Astrocyte (in vitro differentiated cells and primary cell): ENCODE data around the gene ANK3. TPM values are rescaled to one million over a fixed set of nuclear protein-coding genes. Genes with fewer than 3 reads are reported as not detected.

Source experiments
- DNase-seq: peaks from one replicate; pipeline ENCODE4 v3.0.0-alpha.2; 2010; ENCODE audit warnings: low read depth
- FAIRE-seq: peaks from 2 replicates; lab custom pipeline; 2011; peaks lifted over from hg19 to GRCh38; lab: Jason Lieb, UNC
- H2AFZ ChIP-seq: 2 replicates; pipeline ENCODE4 v1.6.0; 2012; ENCODE audit warnings: low read depth, low read length, inconsistent platforms
- H3K27ac ChIP-seq: 2 replicates; pipeline ENCODE4 v1.5.1; 2011; ENCODE audit warnings: low read depth, low read length, inconsistent platforms
- H3K27me3 ChIP-seq: 2 replicates; pipeline ENCODE4 v1.6.0; 2011; ENCODE audit warnings: low read length, inconsistent platforms; ENCODE audit not compliant: insufficient read depth
- H3K36me3 ChIP-seq: 2 replicates; pipeline ENCODE4 v1.5.1; 2011; ENCODE audit warnings: low read length, inconsistent platforms; ENCODE audit not compliant: insufficient read depth
- H3K4me1 ChIP-seq: 2 replicates; pipeline ENCODE4 v1.5.1; 2011; ENCODE audit warnings: low read length, inconsistent platforms; ENCODE audit not compliant: insufficient read depth
- H3K4me2 ChIP-seq: 2 replicates; pipeline ENCODE4 v1.6.0; 2012; ENCODE audit warnings: low read length, inconsistent platforms
- H3K4me3 ChIP-seq: 2 replicates; pipeline ENCODE4 v1.5.1; 2011; ENCODE audit warnings: low read depth, mild to moderate bottlenecking, low read length, inconsistent platforms; ENCODE audit not compliant: insufficient read depth
- H3K79me2 ChIP-seq: 2 replicates; pipeline ENCODE4 v1.6.0; 2012; ENCODE audit warnings: mild to moderate bottlenecking, low read length, inconsistent platforms; ENCODE audit not compliant: insufficient read depth
- H3K9ac ChIP-seq: 2 replicates; pipeline ENCODE4 v1.6.0; 2012; ENCODE audit warnings: mild to moderate bottlenecking, low read length, inconsistent platforms
- H3K9me3 ChIP-seq: 2 replicates; pipeline ENCODE4 v1.5.1; 2012; ENCODE audit warnings: low read depth, mild to moderate bottlenecking, low read length, inconsistent platforms; ENCODE audit not compliant: insufficient read depth
- H4K20me1 ChIP-seq: 2 replicates; pipeline ENCODE4 v1.6.0; 2012; ENCODE audit warnings: low read length, inconsistent platforms; ENCODE audit not compliant: insufficient read depth
- H3K27ac Mint-ChIP-seq: one replicate; pipeline ENCODE4 v1.8.0; 2021; ENCODE audit warnings: mild to moderate bottlenecking, mixed read lengths; ENCODE audit not compliant: unreplicated experiment
- H3K27me3 Mint-ChIP-seq: one replicate; pipeline ENCODE4 v1.8.0; 2021; ENCODE audit warnings: low read depth, mixed read lengths; ENCODE audit not compliant: unreplicated experiment
- H3K36me3 Mint-ChIP-seq: one replicate; pipeline ENCODE4 v1.8.0; 2021; ENCODE audit warnings: low read depth, mixed read lengths; ENCODE audit not compliant: unreplicated experiment
- H3K4me1 Mint-ChIP-seq: one replicate; pipeline ENCODE4 v1.8.0; 2021; ENCODE audit warnings: low read depth, mixed read lengths; ENCODE audit not compliant: unreplicated experiment
- H3K4me3 Mint-ChIP-seq: one replicate; pipeline ENCODE4 v1.8.0; 2021; ENCODE audit warnings: mild to moderate bottlenecking, moderate library complexity, mixed read lengths; ENCODE audit not compliant: unreplicated experiment
- H3K9me3 Mint-ChIP-seq: one replicate; pipeline ENCODE4 v1.8.0; 2021; ENCODE audit warnings: mild to moderate bottlenecking, mixed read lengths; ENCODE audit not compliant: unreplicated experiment
- CTCF ChIP-seq: IDR thresholded peaks from 2 replicates; pipeline ENCODE4 v1.5.1; 2011; ENCODE audit warnings: low read depth, mild to moderate bottlenecking, inconsistent platforms, low read length, moderate library complexity; ENCODE audit not compliant: insufficient read depth
- EZH2 ChIP-seq: IDR thresholded peaks from 2 replicates; pipeline ENCODE4 v1.6.1; 2012; ENCODE audit warnings: mild to moderate bottlenecking, low read length, inconsistent platforms; ENCODE audit not compliant: insufficient read depth
- total RNA-seq: library from RNA; stranded (reverse); gene quantifications from 2 replicates; pipeline ENCODE4 v1.2.1, GENCODE V29; 2021

The ANK3 gene
- total RNA-seq, 1 donor from 2014 or later: 21.1 TPM

- no peak for DNase-seq
- Mint-ChIP-seq H3K4me3 (no peak overlapping the region), H3K27ac (no peak overlapping the region), H3K27me3 (no peaks in the 10 kb centered on the region), H3K9me3 (peaks cover 6% of the 10 kb centered on the region), H3K4me1 (no peaks in the 10 kb centered on the region), H3K36me3 (no peaks in the 10 kb centered on the region)
- H3K27ac ChIP-seq: no peak overlapping the region
- H3K4me2 ChIP-seq: no peak overlapping the region
- no peaks in the 10 kb centered on the region for H4K20me1 ChIP-seq
- H2AFZ ChIP-seq: no peak overlapping the region
- no peaks in the 10 kb centered on the region for H3K79me2 ChIP-seq
- no peaks in the 10 kb centered on the region for H3K9me3 ChIP-seq
- no peak overlapping the region for H3K9ac ChIP-seq
- FAIRE-seq: no peak
- H3K4me3 ChIP-seq: no peak overlapping the region
- TF ChIP-seq EZH2 (no peak), CTCF (no peak)
- H3K27me3 ChIP-seq: no peaks in the 10 kb centered on the region
- no peaks in the 10 kb centered on the region for H3K4me1 ChIP-seq
- H3K36me3 ChIP-seq: no peaks in the 10 kb centered on the region
These were observed 412.2 kb downstream of the ANK3 start for GRCh38 chr10:59977486-59977885.

GRCh38 chr10:59976909-59977308, 412.8 kb downstream of the ANK3 start:
- Histone ChIP-seq H3K79me2 (no peaks in the 10 kb centered on the region), H3K9me3 (no peaks in the 10 kb centered on the region), H3K4me1 (no peaks in the 10 kb centered on the region), H4K20me1 (no peaks in the 10 kb centered on the region), H3K36me3 (no peaks in the 10 kb centered on the region), H3K4me2 (no peak overlapping the region), H3K9ac (no peak overlapping the region), H3K4me3 (no peak overlapping the region), H3K27me3 (no peaks in the 10 kb centered on the region), H3K27ac (no peak overlapping the region), H2AFZ (no peak overlapping the region)
- H3K27ac Mint-ChIP-seq: no peak overlapping the region
- FAIRE-seq: no peak
- no peak overlapping the region for H3K4me3 Mint-ChIP-seq
- H3K4me1 Mint-ChIP-seq: no peaks in the 10 kb centered on the region
- DNase-seq: no peak
- H3K36me3 Mint-ChIP-seq: no peaks in the 10 kb centered on the region
- H3K9me3 Mint-ChIP-seq: peaks cover 6% of the 10 kb centered on the region
- TF ChIP-seq EZH2 (no peak), CTCF (no peak)
- no peaks in the 10 kb centered on the region for H3K27me3 Mint-ChIP-seq
